HG03442 (cell line): ENCODE data around the gene DPAGT1.
"Not testable (repeated sequence)": the region's sequence is repeated elsewhere in the genome, so short reads cannot be mapped to it uniquely, and the experiment has no call there.

Experiments
- ATAC-seq: cut with Tn5 transposase; IDR thresholded peaks from one replicate; pipeline ENCODE4 v1.9.1; 2021; ENCODE audit warnings: mild to moderate bottlenecking, moderate library complexity; ENCODE audit not compliant: unreplicated experiment

Gene DPAGT1

GRCh38 chr11:119116235-119116594 is 14.6 kb upstream of the DPAGT1 start:
- ATAC-seq, result no peak

GRCh38 chr11:119115484-119116234 is 14.0 kb upstream of the DPAGT1 start:
- no peak for ATAC-seq

DNA sequence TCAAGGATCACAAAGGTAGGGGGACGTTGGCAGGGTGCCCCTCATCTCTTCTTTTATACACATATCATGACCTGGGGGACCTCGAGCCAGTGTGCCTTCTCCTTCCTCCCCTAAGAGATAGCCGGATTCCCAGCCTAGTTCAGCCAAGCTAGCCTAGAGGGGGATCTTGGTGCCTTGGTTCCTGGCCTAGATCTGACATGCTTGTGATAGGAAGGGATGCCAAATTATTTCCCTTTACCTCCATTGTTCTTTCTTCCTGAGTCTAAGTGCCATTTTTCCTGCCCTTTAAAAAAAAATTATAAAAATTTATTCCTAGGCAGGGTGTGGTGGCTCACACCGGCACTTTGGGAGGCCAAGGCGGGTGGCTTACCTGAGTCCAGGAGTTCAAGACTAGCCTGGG is 12.7 kb upstream of the DPAGT1 start:
- no peak for ATAC-seq

DNA sequence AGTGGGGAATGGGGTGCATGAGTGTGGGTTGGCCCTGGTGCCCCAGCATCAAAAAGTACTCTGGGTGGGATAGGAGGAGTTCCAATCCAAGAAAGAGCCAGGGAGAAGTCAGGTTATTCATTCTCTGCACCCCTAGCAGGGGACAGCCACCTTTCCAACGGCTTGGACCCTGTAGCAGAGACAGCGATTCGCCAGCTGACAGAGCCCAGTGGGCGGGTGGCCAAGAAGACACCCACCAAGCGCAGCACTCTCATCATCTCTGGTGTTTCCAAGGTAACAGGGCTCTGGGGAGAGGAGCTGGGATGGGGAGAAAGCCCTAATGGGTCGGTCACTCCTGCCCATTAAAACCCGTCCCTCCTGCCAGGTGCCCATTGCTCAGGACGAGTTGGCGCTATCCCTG is 12.1 kb upstream of the DPAGT1 start:
- no peak for ATAC-seq

DNA sequence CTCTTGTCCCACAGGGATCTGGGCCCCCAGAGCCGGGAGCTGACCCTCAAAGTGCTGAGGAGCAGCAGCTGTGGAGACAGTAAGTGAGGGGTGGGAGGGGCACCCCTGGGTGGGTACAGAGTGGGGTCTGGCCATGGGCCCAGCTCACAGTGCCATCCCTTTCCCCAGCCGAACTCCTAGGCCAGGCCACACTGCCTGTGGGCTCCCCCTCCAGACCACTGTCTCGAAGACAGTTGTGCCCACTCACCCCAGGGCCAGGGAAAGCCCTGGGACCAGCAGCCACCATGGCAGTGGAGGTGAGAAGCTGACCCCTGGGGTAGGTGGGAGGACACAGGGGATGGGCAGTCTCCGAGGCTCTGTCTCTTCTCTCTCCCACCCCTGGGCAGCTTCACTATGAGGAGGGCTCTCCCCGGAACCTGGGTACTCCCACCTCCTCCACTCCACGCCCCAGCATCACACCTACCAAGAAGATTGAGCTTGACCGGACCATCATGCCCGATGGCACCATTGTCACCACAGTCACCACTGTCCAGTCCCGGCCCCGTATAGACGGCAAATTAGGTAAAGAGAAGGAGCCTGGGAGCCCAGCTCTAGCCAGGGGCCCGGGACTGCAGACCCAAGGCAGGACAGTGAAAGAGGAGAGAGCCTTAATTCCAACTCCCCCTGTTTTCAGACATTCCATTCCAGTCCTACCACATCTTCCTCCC is 10.8 kb upstream of the DPAGT1 start:
- ATAC-seq, result no peak

GRCh38 chr11:119111361-119111925 is 9.8 kb upstream of the DPAGT1 start:
- no peak for ATAC-seq

DNA sequence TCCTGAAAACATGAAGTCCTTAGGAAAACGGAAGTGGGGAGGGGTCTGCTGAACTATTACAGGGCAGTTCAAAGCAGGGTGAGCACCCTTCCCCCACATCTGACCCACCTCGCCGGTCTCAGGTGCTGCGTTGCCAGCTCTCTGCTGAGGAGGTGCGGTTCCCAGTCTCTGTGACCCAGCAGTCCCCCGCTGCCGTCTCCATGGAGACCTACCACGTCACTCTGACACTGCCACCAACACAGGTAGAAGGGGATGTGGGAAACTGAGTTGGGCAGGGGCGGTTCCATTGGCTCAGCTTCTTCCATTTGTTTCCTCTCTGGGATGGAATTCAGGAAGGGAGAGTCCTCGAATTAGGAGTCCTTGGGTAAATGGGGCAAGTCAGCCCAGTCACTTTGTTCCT is 8.8 kb upstream of the DPAGT1 start:
- ATAC-seq, result no peak

DNA sequence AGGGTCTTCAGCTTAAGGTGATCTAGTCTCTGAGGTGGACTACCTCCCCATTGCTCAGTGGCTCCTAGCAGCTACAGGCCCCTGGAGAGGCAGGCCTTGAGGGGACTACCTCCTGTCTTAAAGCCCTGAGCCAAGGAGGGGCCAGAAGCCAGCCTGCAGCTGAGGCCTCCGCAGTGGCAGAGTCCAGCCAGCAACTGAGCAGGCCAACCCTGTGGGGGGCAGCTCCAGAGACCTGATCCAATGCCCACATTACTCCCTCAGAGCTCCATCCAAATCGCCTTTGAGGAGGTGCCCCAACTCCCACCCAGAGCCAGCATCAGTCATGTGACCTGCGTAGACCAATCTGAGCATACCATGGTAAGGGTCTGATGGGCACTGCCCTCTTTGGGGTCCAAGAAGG is 8.2 kb upstream of the DPAGT1 start:
- no peak for ATAC-seq

GRCh38 chr11:119108857-119109221 is 7.2 kb upstream of the DPAGT1 start:
- no peak for ATAC-seq

DNA sequence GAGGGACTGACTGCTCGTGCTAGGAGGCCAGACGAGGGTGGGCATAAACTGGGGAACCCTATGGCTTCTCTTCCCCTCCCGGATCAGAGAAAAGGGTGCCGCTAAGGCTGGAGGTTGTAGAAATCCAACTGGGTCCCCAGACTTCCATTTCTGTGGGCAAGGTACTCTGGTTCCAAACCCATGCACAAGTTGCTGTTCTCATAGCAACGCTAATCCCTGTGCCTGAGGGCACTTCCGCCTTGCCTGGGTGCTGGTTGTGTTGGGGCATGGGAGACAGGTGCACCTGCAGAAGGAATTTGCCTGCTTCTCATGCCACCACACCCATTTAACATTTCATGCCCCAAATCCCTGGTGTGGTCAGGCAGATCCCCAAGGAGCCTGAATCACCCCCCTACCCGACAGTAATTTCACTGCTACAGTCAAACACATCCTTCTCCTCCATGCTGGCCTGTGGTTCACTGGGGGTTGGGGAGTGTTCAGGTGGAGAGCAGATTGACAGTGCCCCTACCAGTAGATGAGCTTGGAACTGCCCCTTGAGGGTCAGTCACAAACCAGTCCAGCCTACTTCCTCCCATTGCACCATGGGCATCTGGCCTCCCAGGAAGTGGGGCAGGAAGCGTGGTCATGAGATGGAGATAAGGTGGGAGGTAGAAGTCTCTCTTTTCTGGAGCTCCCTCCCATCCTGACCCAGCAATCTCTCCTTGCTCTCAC is 6.6 kb upstream of the DPAGT1 start:
- no peak for ATAC-seq

- ATAC-seq, result peak; percentile 26
These were observed 6.0 kb upstream of the DPAGT1 start for GRCh38 chr11:119107538-119108145.

DNA sequence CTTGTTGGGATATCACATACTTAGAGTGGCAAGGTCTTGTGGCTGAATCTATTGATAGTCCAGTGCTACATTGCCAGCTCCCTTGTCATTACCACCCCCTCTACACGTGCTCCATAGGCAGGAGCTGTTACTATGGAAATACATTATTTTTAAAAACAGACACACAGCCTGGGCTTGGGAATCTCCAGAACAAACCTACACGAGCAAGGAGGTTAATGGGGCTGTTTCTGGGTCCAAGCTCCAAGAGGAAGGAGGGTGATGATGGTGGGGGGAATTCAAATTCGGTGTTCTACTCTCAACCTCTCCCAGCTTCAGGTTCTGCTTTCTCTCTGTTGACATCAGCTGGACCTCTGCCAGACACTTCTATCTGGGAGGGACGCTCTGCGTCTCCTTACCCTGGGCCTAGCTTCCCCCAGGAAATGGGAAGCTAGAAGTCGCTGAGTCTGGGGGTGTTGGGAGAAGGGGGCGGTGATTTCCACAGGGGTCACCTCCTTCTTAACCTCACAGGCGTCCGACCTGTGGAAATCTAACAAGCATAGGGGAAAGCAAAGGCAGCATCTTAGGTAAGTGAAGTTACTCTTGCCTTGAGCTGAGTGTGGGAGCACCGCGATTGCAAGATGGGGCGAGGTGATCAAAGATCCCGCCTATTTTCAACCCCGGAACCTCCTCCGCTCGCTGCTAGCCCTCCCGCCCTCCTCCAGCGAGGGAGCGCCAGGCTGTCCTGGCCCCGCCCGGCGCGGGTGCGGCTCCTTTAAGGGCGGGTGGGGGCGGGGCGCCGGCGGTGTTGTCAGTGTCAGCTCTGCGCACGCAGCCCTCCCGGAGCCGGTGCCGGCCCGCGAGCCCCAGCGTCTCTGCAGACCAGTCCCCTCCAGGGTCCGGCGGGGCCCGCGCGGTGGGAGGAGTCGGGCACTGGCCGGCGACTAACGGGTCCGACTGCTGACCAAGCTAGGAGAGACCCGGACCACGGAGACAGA is 5.2 kb upstream of the DPAGT1 start, which contains the start of gene C2CD2L:
Gene C2CD2L, plus strand, starts transcription at position 781 of the 974 bp plus-strand sequence. CDS start 398 bp downstream, outside the sequence.
- peak; percentile 76 for ATAC-seq

DNA sequence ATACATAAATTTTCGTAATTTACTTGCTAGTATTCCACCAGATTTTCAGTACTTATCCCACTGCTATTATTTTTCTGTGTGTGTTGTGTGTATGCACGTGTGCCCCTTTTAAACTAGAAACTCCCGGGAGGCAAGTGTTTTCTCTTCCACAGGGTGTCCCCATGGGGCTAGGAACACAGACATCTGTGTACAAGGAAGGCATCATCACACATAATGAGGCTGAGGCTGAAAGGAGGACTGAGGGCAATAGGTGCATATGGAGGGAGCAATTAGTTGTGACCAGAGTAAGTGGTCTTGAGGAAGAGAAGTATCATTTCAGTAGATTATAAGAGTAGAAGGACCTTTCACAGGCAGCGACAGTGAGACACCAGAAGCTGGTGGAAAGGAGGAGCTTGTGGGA is 2.1 kb upstream of the DPAGT1 start:
- ATAC-seq, result no peak

DNA sequence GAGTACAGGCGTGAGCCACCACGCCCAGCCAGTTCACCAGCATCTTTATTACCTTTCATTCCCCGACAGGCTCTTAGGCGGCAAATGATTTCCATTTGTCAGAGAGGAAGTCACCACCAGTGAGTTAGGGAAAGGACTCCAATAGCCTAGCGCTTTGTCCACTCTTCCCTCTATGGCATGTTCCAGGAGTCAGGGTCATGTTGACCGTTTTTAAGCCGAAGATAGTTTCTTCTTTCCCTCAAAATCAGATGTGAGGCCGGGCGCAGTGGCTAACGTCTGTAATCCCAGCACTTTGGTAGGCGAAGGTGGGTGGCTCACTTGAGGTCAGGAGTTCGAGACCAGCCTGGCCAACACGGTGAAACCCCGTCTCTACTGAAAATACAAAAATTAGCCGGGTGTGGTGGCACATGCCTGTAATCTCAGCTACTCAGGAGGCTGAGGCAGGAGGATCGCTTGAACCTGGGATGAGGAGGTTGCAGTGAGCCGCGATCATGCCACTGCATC is 1.6 kb upstream of the DPAGT1 start:
- ATAC-seq, result not testable (repeated sequence)

DNA sequence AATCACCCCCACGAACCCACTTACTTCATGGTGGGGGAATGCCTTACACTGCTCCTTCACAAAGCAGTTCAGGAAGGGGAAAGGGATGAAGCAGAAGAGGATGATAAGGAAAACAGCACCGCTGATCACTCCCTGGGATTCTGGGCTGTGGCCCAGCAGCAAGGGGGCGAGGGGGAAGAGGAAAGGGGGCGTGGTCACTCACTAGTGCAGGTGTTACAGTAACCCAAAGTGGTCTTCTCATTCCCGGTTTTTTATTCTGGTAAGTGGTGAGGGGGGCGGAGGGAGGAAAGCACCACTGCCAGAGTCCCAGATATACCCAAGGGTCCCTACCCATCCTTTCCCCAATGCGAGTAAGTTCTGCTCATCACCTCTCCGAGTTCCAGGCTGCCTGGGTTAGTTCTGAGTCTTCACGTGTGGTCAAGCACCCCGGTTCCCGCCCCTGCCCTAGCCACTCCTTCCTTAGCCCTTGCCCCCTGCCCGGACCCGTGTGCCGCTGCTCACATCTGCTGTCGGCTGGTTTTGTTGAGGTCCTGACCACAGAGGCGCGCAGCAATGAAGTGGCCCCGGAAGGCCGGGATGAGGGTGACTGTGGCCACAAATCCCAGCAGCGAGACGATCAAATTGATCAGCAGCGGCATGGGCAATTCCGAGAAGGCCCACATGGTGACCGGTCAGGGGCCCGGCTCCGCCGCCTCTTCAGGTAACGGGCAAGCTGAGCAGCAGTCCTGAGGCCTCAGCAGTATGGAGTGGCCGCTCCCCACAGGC is 477 bp downstream of the DPAGT1 start:
- peak; percentile 2 for ATAC-seq

- ATAC-seq, result no peak
These were observed 1.2 kb downstream of the DPAGT1 start for GRCh38 chr11:119100246-119100970.

DNA sequence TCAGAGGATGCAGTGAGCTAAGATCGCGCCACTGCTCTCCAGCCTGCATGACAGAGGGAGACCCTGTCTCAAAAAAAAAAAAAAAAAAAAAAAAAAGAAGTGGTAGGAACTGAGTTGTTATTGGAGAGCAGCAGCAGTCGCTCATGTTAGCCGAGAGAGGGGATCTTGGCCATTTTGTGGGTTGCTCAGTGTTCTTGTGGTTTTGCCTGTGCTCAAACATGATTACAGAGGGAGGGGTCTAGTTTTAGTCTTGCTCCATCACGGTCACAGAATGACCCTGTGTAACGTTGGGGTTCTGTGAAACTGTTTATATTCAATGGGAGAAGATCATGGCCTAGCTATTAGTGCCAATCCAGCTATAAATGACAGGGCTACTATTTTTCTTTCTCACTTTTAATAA is 1.9 kb downstream of the DPAGT1 start:
- ATAC-seq, result no peak
